HG03460 (cell line): Measurements from ENCODE around the gene TRAPPC12.
"Not testable (repeated sequence)": the region's sequence is repeated elsewhere in the genome, so short reads cannot be mapped to it uniquely, and the experiment has no call there.

Experiments
- ATAC-seq: cut with Tn5 transposase; IDR thresholded peaks from one replicate; pipeline ENCODE4 v1.9.1; 2021; ENCODE audit not compliant: unreplicated experiment

The TRAPPC12 gene

DNA sequence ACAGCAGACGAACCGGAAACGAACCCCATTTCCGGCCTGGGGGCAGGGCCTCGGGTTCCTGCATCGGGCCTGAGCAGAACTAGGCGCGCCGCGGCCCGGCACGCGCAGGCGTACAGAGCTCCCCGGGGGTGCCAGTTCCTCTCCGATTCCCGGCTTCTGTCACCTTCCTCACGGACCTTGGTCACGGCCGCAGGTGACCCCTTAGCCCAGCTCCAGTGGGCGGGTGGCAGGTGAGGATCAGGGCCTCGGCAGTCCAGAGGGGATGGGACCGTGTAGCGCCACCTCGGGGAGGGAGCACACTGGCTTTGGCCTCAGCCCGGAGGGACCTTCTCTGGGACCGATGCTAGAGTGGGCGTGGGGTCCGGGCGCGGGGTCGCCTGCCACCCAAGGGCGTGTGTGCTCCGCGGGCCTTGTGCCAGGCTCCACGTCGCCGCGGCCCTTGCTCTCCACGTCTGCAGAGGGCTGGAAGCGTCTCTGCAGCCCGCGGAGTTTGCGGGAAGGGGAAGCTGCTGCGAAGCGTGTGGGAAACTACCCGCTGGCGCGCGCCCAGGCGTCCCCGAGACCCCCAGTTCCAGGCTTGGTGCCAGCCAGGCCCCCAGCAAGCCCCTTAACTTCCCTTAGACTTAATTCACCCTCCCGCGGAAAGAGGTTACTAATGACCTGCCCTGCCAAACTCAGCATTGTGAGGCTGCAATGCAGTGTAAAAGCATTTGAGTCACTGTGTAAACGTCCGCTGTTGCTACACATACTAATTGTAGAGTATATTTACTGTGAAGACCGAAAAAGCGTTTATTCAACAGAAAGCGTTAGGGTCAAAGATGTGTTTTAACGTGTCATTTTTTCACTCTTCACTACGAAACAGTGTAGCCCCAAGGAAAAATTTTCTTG, at the start of gene TRAPPC12:
TRAPPC12 (plus strand) TSS at position 48 of the 888 bp plus-strand sequence. CDS start 7,930 bp downstream, outside the sequence.
- peak; percentile 72 for ATAC-seq

- ATAC-seq = no peak
These were observed 47.4 kb upstream of the TRAPPC12 start for GRCh38 chr2:3332133-3332532.

DNA sequence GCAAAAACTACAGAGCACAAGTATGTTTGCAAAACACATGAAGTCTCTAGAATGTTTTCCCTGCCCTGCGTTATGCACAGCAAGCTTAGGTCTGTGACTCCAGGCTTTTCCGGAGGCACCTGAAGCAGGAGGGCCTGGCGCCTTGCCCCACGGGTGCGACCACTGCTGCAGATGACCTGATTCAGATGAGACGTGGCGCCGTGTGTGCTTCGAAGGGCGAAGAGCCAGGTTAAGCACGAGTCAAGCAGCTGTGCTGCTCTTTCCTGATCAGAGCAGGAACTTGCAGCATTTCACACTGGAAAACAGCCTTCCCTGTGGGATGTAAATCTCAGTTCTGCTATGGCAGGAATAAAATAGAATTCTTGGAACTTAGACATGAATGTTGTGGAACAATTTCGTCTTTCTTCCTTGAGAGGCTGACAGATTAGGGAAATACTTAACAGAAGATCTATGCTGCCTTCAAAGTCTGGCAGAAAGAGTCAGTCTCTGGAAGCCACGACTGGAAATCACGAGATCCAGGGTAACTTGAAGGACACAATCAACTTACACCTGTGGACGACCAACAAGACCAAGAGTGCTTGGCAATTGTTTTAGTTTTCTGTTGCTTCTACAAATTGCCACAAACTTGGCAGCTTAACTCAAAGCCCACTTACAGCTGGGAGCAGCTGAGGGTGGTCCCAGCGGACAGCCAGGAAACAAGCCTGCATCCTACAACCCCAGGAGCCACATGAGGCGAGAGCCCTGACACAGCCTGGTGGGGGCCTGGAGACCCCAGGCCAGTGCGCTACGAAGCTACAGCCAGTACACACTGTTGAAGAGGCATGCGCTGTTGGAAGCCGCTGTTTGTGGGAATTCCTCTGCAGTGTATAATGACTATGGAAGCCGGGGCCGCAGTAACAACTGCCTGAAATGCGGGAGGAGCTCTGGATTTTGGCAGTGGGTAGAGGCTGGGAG, 44.8 kb upstream of the TRAPPC12 start:
- no peak for ATAC-seq

DNA sequence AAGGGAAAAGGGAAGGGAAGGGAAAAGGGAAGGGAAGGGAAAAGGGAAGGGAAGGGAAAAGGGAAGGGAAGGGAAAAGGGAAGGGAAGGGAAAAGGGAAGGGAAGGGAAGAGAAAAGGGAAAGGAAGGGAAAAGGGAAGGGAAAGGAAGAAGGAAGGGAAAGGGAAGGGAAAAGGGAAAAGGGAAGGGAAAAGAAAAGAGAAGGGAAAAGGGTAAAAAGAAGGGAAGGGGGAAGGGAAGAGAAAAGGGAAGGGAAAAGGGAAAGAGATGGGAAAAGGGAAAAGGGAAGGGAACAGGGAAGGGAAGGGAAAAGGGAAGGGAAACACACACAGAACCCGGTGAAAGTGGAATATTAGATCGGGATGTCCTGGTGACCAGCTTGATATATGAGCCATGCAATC, 42.6 kb upstream of the TRAPPC12 start:
- no peak for ATAC-seq

GRCh38 chr2:3338340-3338739, 41.2 kb upstream of the TRAPPC12 start:
- no peak for ATAC-seq

GRCh38 chr2:3340144-3340543, 39.4 kb upstream of the TRAPPC12 start:
- ATAC-seq = no peak

DNA sequence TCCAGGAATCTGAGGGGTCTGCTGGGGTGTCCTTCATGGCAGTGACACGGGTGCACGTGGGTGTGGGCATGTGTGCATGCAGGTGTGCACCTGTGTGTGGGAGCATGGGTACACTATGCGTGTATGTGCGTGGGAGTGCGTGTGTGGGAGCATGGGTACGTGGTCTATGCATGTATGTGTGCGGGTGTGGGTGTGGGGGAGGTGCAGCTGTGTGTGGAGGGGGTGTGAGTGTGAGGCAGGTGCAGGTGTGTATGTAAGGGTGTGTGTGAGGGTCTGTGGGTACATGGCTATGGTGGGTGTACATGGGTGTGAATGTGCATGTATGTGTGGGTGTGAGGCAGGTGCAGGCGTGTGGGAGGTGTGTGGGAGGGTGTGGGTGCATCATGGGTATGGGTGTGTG, 38.2 kb upstream of the TRAPPC12 start:
- ATAC-seq = no peak

GRCh38 chr2:3342324-3342723, 37.2 kb upstream of the TRAPPC12 start:
- ATAC-seq = no peak

- no peak for ATAC-seq
These were observed 36.5 kb upstream of the TRAPPC12 start for GRCh38 chr2:3343012-3343411.

- no peak for ATAC-seq
These were observed 34.6 kb upstream of the TRAPPC12 start for GRCh38 chr2:3344897-3345296.

DNA sequence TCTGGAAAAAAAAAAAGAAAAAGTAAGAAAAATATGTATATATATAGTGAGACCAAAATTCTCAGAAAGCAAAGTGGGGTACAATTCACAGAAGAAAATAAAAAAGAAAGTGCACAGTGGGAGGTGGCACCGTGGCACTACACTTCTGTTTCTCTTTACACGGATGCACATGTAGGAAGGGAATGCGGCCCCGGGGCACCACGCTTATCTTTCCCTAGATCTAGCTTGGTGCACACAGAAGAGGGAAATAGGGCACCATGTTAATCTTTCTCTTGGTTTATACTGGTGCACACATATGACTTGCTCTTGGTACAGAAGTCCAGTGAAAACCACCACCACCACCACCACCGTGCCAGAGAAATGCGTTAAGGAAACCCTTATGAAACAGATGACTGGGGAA, 33.9 kb upstream of the TRAPPC12 start:
- ATAC-seq = no peak

- ATAC-seq = no peak
These were observed 30.7 kb upstream of the TRAPPC12 start for GRCh38 chr2:3348767-3349166.

DNA sequence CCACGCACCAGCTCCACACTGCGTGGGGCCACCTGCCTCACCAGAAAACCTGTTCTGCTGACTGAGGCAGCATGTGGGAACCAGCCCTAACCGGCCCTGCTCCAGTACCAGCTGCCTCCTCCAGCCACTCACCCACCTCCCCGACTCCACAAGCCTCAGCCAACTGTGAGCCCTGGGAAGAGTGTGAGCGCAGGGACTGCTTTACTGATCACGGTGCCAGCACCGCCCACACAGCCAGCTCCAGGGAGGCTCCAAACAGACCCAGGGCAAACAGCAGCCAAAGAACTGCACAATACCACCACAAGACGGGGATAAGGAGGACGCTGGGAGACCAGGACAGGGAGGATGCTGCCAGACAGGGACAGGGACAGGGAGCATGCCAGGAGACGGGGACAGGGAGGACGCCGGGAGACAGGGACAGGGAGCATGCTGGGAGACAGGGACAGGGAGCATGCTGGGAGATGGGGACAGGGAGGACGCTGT, 30.2 kb upstream of the TRAPPC12 start:
- ATAC-seq = no peak

GRCh38 chr2:3354986-3355385, 24.5 kb upstream of the TRAPPC12 start:
- ATAC-seq = no peak

- no peak for ATAC-seq
These were observed 23.4 kb upstream of the TRAPPC12 start for GRCh38 chr2:3355951-3356569.

GRCh38 chr2:3356799-3357198, 22.7 kb upstream of the TRAPPC12 start:
- ATAC-seq = no peak

DNA sequence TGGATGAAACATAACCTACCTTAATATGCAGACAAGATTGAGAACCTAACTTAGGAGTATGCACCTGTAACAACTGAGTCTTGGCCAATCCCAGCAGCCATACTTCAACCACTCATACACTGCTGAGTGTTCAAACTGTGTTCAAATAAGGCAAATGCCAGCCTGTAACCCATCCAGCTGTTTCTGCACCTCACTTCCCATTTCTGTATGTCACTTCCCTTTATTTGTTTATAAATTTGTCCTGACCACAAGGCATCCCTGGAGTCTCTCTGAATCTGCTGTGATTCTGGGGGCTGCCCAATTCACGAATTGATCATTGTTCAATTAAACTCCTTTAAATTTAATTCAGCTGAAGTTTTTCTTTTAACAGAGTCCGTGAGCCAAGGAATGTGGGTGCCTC, 22.0 kb upstream of the TRAPPC12 start:
- not testable (repeated sequence) for ATAC-seq

GRCh38 chr2:3357926-3358325, 21.6 kb upstream of the TRAPPC12 start:
- no peak for ATAC-seq

GRCh38 chr2:3361518-3362389, 17.7 kb upstream of the TRAPPC12 start:
- ATAC-seq = no peak

DNA sequence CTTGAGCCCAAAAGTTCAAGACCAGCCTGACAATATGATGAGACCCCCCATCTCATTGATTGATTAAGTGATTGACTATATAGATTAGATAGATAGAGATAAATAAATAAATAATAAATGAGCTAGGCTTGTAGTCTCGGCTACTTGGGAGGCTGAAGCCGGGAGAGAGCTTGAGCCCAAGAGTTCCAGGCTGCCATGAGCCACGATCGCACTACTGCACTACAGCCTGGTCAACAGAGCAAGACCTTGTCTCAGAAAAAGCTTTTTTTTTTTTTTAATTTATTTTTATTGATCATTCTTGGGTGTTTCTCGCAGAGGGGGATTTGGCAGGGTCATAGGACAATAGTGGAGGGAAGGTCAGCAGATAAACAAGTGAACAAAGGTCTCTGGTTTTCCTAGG, 14.3 kb upstream of the TRAPPC12 start:
- ATAC-seq = no peak
